Superior temporal gyrus (tissue), 1 donor: ENCODE measurements around the gene HES1.
"Not testable (repeated sequence)": the region's sequence is repeated elsewhere in the genome, so short reads cannot be mapped to it uniquely, and the experiment has no call there.

ENCODE experiments used
- DNase-seq: peaks from one replicate; pipeline ENCODE4 v3.0.0-alpha.2; 2016; ENCODE audit errors: extremely low spot score

Gene HES1

GRCh38 chr3:194141415-194142155 is 5.6 kb downstream of the HES1 start:
- DNase-seq, result peak; percentile 65

- no peak for DNase-seq
These were observed 6.4 kb downstream of the HES1 start for GRCh38 chr3:194142156-194142910.

- no peak for DNase-seq
These were observed 9.8 kb downstream of the HES1 start for GRCh38 chr3:194145702-194146101.

GRCh38 chr3:194147679-194148078 is 11.7 kb downstream of the HES1 start:
- DNase-seq, result no peak

- DNase-seq, result peak; percentile 46
These were observed 12.4 kb downstream of the HES1 start for GRCh38 chr3:194148383-194148782.

GRCh38 chr3:194150252-194150934 is 14.4 kb downstream of the HES1 start:
- no peak for DNase-seq

GRCh38 chr3:194150935-194151302 is 15.0 kb downstream of the HES1 start:
- not testable (repeated sequence) for DNase-seq

GRCh38 chr3:194154346-194154745 is 18.4 kb downstream of the HES1 start:
- no peak for DNase-seq

GRCh38 chr3:194156095-194156494 is 20.1 kb downstream of the HES1 start:
- no peak for DNase-seq

- no peak for DNase-seq
These were observed 23.0 kb downstream of the HES1 start for GRCh38 chr3:194158942-194159439.

- DNase-seq, result no peak
These were observed 24.2 kb downstream of the HES1 start for GRCh38 chr3:194160158-194160557.

GRCh38 chr3:194161131-194162045 is 25.4 kb downstream of the HES1 start:
- no peak for DNase-seq

- DNase-seq, result no peak
These were observed 26.2 kb downstream of the HES1 start for GRCh38 chr3:194162070-194162678.

GRCh38 chr3:194162817-194163584 is 27.1 kb downstream of the HES1 start:
- DNase-seq, result no peak

- DNase-seq, result no peak
These were observed 27.7 kb downstream of the HES1 start for GRCh38 chr3:194163697-194164096.

GRCh38 chr3:194164861-194165260 is 28.9 kb downstream of the HES1 start:
- no peak for DNase-seq

- no peak for DNase-seq
These were observed 29.5 kb downstream of the HES1 start for GRCh38 chr3:194165271-194166018.

GRCh38 chr3:194166682-194167479 is 30.9 kb downstream of the HES1 start:
- no peak for DNase-seq
